ENCODE data around the gene NFATC2.

GRCh38 chr20:51437182-51437924, 105.2 kb downstream of the NFATC2 start:
- TF ChIP-seq CTCF (conservative IDR thresholded peaks at IDR 0.05) = no peak
- TF ChIP-seq EZH2 (IDR thresholded peaks at IDR 0.05; ENCODE audit: low read depth) = no peak

Measured in PC-9 (cell line).